DMS 273 treated with DMSO at 0.1 percent for 48 hours (cell line): ENCODE data around the gene UBXN7.
"Not testable (repeated sequence)": the region's sequence is repeated elsewhere in the genome, so short reads cannot be mapped to it uniquely, and the experiment has no call there.

Source experiments
- DNase-seq: peaks from one replicate; lab custom pipeline; 2025; lab: John Stamatoyannopoulos, UW

Gene UBXN7, protein sequence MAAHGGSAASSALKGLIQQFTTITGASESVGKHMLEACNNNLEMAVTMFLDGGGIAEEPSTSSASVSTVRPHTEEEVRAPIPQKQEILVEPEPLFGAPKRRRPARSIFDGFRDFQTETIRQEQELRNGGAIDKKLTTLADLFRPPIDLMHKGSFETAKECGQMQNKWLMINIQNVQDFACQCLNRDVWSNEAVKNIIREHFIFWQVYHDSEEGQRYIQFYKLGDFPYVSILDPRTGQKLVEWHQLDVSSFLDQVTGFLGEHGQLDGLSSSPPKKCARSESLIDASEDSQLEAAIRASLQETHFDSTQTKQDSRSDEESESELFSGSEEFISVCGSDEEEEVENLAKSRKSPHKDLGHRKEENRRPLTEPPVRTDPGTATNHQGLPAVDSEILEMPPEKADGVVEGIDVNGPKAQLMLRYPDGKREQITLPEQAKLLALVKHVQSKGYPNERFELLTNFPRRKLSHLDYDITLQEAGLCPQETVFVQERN

DNA sequence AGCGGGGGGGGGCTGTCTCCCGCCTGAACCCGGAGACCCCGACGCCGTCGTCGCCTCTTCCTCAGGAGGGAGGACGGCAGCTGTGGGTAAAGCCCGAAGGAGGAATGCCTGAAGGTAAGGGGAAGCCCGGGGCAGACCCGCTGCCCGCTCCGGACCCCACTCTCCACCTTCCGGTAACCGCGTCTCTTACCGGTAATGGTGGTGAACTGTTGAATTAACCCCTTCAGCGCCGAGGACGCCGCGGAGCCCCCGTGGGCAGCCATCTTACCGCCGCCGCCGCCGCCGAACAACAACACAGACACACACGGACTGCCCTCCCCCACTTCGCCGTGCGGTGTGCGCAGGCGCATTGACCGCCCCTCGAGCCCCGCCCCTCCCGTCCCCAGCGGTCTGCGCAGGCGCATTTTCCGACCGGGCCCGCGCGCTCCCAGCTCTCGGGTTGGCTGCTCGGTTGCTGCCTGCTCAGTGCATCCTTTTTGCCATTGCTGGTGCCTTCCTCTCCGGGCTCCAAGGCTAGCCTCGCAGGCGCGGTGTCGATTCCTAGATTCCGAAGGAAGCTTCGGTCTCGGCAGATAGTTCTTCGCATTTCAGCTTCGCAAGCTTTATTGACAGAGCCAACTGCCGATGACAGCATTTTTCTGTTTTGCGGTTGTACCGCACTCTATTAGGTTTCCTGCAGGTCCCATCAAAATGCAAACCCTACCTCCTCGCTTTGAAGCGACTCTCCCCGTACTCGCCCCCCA, at the start of gene UBXN7:
TSS of gene UBXN7 (minus strand) at position 291 of the 743 bp plus-strand sequence. CDS start at position 263, 28 bp downstream.
- peak; percentile 94 for DNase-seq

GRCh38 chr3:196477678-196478077, 45.5 kb upstream of the UBXN7 start:
- no peak for DNase-seq

- DNase-seq: no peak
Measured at GRCh38 chr3:196472286-196472685, 40.1 kb upstream of the UBXN7 start.

DNA sequence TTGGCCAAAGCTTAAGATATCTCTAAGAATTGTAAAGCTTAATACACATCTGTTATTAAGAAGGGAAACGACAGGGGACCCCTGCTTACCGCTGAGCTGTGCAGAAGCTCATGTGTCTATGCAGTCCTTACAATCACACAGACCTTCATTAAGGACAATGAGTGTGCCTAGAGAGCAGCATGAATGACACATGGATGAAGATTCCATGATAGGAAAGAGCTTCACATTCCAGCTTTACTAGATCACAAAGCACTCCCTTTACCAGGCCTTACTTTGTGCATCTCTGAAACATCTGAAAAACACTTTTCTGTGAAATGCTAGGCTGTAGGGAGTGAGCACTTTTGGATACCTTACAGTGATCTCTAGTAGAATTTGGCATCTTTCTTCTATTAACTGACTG, 39.3 kb upstream of the UBXN7 start:
- DNase-seq: no peak

- not testable (repeated sequence) for DNase-seq
Measured at GRCh38 chr3:196470182-196470581, 38.0 kb upstream of the UBXN7 start.

DNA sequence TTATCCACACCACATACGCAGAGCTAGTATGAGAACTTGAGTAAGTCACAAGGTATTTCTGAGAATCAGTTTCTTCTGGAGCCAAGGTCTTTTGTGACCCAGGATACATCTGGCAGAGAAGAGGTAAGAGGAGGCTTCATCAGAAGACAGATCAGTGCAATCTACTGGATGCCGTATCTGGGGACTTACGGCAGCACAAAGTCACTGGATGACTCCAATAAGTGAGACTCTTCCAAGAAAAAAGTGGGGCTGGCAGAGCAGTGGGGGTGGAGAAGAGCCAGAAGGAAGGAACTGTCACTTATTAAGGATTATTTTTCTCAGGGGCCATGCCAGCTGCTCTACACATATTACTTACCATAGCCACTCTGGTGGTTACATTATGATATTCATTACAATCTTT, 31.6 kb upstream of the UBXN7 start:
- no peak for DNase-seq

- no peak for DNase-seq
Measured at GRCh38 chr3:196463478-196463756, 31.2 kb upstream of the UBXN7 start.

GRCh38 chr3:196462680-196463477, 30.7 kb upstream of the UBXN7 start:
- not testable (repeated sequence) for DNase-seq

DNA sequence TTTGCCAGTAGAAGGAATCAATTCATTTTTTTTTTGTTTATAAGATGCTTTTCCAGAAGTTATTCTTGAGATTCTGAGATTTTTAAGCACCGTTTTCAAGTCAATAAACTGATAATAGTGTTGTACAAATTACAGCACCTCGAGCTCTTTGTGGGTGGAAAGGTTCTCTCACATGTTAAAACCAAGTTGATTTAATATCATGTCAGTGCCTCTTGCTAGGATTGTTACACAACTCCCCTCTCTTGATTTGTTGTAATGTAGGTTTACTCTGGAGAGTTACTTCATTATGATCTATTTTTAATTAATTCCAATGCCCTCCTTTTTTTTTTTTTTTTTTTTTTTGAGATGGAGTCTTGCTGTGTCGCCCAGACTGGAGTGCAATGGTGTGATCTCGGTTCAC, 25.8 kb upstream of the UBXN7 start:
- DNase-seq: no peak

DNA sequence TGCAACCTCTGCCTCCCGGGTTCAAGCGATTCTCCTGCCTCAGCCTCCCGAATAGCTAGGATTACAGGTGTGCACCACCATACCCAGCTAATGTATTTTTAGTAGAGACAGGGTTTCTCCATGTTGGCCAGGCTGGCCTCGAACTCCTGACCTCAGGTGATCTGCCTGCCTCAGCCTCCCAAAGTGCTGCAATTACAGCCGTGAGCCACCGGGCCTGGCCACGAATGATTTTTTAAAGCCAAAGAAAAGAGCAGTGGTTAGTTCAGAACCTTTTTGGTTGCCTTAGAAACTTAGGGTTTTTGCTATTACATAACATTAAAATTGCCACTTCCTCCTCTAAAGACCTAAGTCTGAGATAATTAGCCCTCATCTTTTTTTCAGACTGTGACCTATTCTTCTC, 25.2 kb upstream of the UBXN7 start:
- not testable (repeated sequence) for DNase-seq

DNA sequence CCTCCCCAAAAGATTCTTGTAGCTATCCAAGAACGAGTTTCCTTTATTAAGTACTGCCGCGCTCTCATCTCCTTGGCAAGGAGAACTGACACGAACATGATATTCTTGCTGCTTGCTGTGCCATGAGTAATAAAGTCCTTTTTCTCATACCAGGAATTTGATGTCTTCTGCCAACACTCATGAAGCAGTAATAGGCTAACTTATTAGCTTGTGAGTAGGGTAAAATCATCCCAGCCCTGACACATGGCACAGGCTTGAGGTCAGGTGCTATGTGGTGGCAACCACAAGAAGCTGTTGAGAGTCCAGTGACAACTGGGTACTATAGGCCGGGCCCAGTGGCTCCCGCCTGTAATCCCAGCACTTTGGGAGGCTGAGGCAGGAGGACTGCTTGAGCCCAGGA, 22.7 kb upstream of the UBXN7 start:
- DNase-seq: no peak

- DNase-seq: not testable (repeated sequence)
Measured at GRCh38 chr3:196445391-196445790, 13.2 kb upstream of the UBXN7 start.

DNA sequence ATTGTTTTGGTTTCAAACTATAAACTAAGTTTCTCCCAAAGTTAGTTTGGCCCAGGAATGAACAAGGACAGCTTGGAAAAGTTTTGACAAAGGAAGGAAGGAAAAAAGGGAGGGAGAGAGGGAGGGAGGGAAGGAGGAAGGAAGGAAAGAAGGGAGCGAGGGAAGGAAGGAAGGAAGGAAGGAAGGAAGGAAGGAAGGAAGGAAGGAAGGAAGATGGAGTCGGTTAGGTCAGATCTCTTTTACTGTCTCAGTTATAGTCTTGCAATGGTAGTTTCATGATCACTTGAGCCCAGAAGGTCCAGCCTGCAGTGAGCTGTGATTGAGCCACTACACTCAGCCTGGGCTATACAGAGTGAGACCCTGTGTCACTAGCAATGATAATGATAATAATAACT, 12.3 kb upstream of the UBXN7 start:
- no peak for DNase-seq

DNA sequence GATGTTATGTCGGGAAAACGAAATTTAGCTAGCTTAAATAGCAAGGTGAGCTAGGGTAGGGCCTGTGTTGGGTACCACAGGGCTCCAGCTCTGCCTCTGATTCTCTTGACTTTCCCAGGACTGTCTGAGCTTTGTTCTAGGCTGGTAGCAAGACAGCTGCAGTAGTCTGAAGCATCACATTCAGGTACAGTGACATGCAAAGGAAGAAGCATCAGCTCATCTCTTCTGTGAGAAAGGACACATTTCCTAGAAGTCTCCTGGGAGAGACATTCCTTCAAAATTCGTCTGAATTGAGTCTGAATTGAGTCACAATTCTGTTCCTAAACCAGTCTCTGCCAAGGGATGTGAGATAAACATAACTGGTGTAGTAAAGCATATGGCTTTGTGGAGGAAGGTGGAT, 8.5 kb upstream of the UBXN7 start:
- DNase-seq: no peak

GRCh38 chr3:196440041-196440537, 7.9 kb upstream of the UBXN7 start:
- peak; percentile 50 for DNase-seq

DNA sequence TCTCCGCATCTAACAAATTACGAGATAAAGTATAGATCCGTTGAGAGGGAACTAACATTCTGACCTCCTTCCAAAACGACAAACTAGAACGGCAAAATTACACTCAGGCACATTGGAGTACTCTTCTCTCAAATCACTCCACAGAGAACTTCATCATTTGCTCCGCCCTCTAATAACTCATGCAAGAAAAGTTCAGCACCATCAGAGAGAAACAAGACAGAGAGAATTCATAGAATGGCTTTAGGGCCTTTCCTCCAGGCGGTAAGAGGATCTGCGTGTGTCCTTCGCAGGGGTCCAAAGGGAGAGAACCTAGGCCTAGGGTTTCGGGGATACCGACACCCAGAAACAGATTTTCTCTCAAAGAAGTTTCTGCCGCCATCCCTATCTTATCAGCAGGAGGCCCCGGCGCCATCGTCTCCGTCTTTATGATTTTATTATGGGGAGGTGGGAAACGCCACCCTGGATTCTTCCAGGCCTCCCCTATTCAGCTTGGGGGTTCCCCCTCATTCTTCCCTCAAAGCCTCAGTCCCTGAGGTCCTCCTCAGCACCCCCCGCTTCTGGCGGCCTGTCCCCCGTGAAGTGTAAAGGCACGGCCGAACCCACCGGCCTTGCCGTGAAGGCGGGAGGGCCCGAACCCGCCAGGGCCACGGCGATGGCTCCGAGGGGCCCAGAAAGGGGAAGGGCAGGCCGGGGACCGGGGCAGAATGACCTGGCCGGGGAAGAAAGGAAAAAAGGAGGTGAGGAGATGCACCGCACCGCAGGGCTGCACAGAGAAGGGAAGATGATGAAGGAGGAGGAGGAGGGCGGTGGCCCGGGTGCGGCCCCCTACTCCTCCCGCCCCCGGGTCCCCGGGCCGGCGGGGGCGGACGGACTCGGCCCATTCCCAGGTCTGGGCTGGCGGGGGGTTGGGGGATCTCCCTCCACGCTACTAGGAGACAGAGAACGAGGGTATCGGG, 768 bp downstream of the UBXN7 start:
- DNase-seq: peak; percentile 61

DNA sequence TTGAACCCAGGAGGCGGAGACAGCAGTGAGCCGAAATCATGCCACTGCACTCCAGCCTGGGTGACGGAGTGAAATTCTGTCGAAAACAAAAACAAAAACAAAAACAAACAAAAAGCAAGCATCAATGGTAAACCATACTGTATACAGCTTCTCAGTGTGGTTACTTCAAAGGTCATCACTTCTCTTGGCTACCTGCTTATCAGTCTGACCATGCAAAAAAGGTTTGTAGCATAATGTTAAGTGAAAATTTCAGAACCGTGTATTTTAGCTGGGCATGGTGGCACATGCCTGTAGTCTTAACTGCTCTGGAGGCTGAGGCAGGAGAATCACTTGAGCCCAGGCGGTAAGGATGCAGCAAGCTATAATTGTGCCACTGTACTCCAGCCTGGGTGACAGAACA, 4.2 kb downstream of the UBXN7 start:
- DNase-seq: no peak

DNA sequence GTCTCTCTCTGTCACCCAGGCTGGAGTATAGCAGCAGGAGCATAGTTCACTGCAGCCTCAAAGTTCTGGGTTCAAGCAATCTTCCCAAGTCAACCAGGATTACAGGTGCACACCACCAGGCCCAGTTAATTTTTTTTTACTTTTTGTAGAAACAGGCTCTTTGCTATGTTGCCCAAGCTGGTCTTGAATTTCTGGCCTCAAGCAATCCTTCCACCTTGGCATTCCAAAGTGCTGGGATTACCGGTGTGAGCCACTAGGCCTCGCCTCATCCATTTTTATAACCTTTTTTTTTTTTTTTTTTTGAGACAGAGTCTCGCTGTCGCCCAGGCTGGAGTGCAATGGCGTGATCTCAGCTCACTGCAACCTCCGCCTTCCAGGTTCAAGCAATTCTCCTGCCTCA, 7.8 kb downstream of the UBXN7 start:
- DNase-seq: not testable (repeated sequence)

DNA sequence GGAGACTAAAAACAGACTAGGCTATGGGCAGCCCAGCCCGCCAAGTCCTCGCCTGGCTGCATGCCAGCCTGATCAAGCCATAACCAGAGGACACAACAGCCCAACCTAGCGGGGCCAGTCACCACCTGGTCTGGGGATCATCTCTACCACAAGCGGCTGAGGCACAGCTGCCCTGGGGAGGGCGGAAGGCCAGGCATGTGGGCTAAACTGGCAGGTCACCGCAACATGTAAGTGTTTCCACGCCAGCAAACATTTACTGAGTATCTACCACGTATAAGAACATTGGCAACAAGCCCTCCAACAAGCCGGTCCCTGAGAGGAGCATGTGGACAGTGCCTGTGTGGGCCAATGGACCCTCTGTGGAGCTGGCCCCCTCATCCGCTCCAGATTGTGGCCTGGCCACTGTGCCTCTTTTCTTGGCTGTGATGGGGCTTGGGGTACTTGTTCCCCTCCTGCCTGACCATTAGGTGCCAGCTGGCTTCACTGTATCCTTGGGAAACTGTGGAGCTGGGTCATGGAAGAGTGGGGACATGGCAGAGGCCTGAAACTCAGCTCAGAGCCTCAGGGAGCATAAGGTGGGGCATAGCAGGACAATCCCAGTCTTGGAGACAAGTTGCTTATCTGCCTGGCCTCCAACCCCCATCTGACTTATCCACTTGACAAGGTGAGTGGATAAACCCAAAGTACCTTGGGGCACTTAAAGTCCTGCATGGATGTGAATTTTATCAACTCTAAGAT, 9.0 kb downstream of the UBXN7 start:
- DNase-seq: peak; percentile 74

- DNase-seq: not testable (repeated sequence)
Measured at GRCh38 chr3:196421668-196422067, 10.6 kb downstream of the UBXN7 start.
